ENCODE data around the gene LUZP1.

LUZP1 gene

DNA sequence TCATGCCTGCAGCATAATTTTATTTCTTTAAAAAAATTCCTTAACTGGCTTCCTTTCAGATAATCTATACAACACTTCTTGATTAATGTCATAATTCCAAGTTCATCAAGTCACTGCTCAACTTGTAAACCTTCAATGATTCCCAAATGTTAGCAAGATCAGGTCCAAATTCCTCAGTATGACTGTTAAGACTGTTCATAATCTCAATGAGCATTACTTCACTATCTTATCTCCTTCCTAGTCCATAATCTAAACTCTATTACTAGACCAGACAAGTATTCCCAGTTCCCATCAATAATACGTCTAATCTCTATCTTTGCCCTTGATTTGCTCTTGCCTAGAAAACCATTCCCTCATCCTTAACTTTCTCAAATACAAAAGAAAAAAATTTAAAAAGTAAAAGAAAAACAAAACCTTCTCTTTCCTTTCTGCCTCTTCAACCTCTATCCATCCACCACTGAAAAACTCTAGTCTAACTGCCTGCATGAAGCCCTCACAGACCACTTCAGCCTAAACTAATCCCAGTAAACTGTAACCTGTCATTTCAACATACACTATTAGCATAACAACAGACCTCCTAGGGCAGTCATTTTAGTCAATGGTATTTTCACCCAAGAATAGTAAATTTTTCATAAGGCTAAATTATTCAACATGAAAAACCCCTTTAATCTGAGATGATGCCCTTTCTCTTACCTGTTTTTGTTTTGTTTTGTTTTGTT, 15.5 kb downstream of the LUZP1 start:
- no peak for DNase-seq
- TF ChIP-seq GATA1 (IDR thresholded peaks at IDR 0.05; ENCODE audit: low read depth, low read length): no peak
- no peak for TF ChIP-seq POLR2A (IDR thresholded peaks at IDR 0.05; ENCODE audit: low read length)

DNA sequence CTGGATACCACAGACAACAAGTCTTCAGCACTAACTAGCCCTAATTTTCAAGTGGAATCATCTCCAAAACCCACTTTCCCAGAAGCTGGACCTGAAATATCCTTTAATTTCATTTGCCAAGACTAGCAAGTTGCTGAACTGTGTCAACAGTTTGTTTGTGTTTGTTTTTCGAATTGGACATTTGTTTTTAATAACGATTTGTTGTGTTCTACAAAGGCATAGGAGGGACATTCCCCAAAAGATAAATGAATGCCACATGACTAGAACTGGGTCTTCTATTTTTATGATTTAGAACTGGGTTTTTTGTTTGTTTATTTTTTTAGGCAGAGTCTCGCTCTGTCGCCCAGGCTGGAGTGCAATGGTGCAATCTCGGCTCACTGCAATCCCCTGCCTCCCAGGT, 17.9 kb downstream of the LUZP1 start:
- TF ChIP-seq POLR2A (IDR thresholded peaks at IDR 0.05; ENCODE audit: low read length) (no peak), GATA1 (IDR thresholded peaks at IDR 0.05; ENCODE audit: low read depth, low read length) (no peak)
- no peak for DNase-seq

DNA sequence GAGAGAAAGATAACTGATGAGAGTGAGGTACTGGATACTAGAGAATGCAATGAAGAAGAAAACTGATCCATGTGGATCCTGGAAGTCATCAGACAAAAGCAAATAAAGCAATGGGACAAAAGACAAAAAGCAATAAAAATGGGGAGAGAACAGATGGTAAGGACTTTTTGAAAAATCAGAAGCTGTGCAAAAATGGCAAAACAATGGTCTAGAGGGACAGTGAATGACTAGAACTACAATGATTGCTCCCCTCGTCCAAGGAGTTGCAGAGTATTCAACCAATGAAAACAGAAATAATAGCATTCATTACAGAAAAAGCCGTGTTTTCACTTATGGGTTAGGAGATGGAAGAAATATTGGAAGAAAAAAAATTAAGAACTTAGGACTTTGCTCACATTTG, 18.5 kb downstream of the LUZP1 start:
- TF ChIP-seq GATA1 (IDR thresholded peaks at IDR 0.05; ENCODE audit: low read depth, low read length) (no peak), POLR2A (IDR thresholded peaks at IDR 0.05; ENCODE audit: low read length) (no peak)
- no peak for DNase-seq

DNA sequence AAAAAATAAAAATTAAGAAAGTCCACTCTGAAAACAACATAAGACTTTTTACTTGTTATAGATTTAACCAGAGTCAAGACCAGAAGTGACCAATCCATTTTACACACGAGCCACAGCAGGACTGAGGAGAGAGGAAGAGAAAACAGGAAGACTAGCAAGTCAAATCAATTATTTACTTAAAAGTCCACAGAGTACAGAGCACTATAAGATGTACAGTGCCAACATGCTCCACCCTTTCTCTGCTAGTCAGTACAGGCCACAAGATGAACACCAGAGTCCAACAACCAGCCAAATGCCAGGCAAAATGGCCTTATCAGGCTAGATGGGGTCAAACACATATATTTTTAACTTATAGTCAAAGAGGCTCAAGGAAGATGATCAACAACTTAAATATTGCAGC, 19.5 kb downstream of the LUZP1 start:
- no peak for TF ChIP-seq GATA1 (IDR thresholded peaks at IDR 0.05; ENCODE audit: low read depth, low read length)
- TF ChIP-seq POLR2A (IDR thresholded peaks at IDR 0.05; ENCODE audit: low read length): no peak
- DNase-seq: no peak

DNA sequence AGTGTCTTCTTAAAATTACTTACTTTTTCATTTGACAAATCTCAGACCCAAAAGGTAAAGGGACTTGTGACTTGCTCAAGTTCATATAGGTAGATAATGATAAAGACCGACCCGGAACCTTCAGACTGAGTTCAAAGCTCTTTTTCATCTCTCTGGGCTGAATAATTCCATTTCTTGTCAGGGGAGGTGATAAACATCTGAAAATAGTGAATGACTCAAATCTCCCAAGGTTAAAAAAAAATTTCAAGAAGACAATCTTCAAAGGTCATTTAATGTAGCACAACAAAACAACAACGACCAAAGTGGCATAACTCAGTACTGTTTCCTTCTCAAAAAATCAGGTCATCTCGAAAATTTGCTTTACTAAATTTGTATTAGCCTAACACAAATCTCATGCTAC, 20.6 kb downstream of the LUZP1 start:
- DNase-seq: no peak
- TF ChIP-seq GATA1 (IDR thresholded peaks at IDR 0.05; ENCODE audit: low read depth, low read length): no peak

DNA sequence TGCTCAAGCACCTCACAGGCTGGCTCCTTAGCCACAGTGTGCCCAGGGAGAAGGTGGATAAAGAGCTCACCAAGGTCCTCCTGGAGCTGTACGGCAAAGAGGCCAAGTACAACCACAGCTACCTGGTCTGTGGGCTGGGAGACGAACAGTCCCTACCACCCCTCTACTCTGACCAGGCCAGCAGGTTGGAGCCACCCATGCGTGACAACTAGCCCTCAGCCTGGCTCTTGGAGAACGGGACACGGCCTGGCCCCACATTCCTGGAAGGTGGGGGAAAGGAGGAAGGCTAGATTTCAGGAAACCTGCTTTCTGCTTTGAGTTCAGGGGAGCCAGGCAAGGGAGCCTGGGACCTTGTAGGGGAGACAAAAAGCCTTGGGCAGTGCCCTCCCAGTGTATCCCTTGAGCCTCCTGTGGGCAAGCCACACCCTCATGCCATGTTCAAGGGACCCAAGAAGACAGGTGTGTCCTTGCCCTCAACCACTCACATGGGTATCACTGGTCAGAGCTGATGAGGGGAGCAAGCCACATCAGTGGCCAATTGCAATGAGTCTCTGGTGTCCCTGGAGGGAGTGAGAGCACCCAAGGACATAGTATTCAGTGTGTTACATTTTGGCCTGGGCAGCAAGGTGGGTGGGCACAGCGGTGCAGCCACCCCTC, 27.6 kb downstream of the LUZP1 start:
- TF ChIP-seq GATA1 (IDR thresholded peaks at IDR 0.05; ENCODE audit: low read depth, low read length) (no peak), POLR2A (IDR thresholded peaks at IDR 0.05; ENCODE audit: low read length) (no peak)

DNA sequence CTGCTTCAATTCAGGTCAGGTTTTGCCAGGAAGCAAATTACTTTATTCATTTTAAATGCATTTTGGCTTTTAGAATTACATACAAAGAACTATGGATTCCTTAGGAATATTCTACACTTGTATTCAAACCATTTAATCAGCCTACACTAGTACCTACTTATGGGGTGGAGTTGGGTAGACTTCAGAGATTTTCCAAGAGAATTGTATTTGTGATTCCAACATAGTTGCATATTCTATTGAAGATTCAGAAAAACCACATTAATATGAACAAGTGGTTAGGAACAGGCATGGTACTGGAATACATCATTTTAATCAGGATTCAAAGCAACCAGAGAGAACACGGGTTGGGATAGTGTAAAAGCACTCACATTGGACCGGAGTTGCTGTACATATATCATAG, 33.4 kb downstream of the LUZP1 start:
- DNase-seq: no peak
- TF ChIP-seq POLR2A (IDR thresholded peaks at IDR 0.05; ENCODE audit: low read length) (no peak), GATA1 (IDR thresholded peaks at IDR 0.05; ENCODE audit: low read depth, low read length) (no peak)

More for the DNA sequence above, 27.6 kb downstream of the LUZP1 start:
- DNase-seq: no peak

DNA sequence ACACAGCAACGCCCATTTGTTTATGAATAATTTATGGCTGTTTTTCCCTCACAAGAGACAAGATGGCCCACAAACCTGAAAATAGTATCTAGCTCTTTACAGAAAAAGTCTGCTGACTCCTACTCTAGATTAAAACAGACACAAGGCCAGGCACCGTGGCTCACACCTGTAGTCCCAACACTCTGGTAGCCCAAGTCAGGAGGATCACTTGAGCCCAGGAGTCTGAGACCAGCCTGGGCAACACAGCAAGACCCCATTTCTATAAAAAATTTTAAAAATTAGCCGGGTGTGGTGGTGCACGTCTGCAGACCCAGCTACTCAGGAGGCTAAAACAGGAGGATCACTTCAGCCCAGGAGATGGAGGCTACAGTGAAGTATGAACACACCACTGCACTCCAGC, 34.6 kb downstream of the LUZP1 start:
- TF ChIP-seq GATA1 (IDR thresholded peaks at IDR 0.05; ENCODE audit: low read depth, low read length) (no peak), POLR2A (IDR thresholded peaks at IDR 0.05; ENCODE audit: low read length) (no peak)
- DNase-seq: no peak

DNA sequence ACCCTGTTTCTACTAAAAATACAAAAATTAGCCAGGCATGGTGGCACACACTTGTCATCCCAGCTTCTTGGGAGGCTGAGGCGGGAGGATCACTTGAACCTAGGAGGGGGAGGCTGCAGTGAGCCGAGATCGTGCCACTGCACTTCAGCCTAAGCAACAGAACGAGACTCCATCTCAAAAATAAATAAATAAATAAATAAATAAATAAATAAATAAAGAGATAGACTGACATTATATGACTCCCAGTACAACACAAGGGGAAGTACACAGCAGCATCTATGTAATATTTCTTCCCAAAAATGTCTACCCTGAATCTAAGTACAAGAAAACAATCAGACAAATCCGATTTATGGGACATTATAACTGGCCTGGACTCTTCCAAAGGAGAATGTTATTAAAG, 35.1 kb downstream of the LUZP1 start:
- no peak for DNase-seq
- TF ChIP-seq POLR2A (IDR thresholded peaks at IDR 0.05; ENCODE audit: low read length) (no peak), GATA1 (IDR thresholded peaks at IDR 0.05; ENCODE audit: low read depth, low read length) (no peak)

DNA sequence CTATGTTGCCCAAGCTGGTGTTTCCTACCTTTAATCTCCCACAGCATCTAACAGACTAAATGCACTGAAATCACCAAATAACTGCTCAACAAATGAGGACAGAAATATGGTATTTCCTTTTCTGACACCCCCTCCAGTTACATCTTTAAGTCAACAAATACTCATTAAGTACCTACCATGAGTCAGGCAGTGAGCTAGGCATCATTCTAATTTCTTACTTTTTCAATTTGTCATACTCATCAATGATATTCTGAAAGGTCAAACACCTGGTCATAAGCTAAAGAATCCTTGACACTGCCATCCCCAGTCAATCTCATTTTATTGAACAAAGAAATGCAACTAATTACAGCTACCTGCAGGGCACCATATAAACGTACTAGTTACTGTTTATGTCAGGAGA, 36.6 kb downstream of the LUZP1 start:
- DNase-seq: no peak
- no peak for TF ChIP-seq POLR2A (IDR thresholded peaks at IDR 0.05; ENCODE audit: low read length)
- TF ChIP-seq GATA1 (IDR thresholded peaks at IDR 0.05; ENCODE audit: low read depth, low read length): no peak

DNA sequence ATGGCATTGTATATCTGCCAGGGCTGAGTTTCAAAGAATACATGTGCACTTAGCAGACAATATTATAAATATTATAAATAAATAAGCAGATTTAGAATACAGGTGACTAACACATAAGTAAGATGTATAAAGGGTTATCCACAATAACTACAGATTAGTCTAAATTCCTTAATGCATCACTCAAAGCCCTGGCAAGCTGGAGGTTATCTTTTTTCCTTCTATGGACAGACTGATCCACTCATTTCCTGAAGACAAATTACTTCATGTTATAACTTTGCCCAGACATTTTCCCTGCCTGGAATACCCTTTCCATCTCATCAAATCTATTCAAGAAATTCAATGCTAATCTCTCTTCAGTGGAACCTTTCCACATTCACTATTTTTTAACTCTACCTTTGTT, 38.8 kb downstream of the LUZP1 start:
- no peak for DNase-seq
- TF ChIP-seq GATA1 (IDR thresholded peaks at IDR 0.05; ENCODE audit: low read depth, low read length) (no peak), POLR2A (IDR thresholded peaks at IDR 0.05; ENCODE audit: low read length) (no peak)

DNA sequence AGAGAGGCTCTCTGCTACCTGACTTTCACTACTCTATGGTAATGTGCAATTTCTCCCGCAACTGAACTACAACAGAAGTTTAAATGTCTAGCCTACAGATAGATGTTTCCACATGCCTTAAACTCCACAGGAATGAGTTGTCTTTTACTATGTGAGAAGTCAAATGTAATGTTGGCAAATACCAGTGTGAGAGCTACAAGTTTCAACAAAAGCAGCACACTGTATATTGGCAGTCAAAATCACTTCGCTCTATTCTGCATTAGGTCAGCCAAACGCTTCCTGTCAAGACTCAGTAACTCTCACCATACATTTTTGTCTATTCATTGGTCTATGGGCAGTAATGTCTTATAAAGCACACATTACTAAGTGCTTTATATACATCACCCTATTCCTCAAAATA, 41.9 kb downstream of the LUZP1 start:
- no peak for DNase-seq
- no peak for TF ChIP-seq POLR2A (IDR thresholded peaks at IDR 0.05; ENCODE audit: low read length)
- no peak for TF ChIP-seq GATA1 (IDR thresholded peaks at IDR 0.05; ENCODE audit: low read depth, low read length)

DNA sequence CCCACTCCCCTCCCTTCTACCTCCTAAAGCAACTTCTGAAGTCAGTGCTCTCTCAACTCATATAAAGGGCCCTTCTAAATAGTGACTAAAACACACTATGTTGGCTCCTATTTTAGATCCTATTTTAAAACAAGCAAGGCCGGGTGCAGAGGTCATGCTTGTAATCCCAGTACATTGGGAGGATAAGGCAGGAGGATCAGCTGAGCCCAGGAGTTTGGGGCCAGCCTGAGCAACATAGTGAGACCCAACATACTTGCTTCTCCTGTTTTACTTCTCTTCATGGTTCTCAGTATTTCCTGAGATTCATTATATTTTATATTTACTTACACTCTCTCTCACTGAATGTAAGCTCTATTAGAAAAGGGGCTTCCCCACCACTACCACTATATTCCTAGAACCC, 42.5 kb downstream of the LUZP1 start:
- no peak for DNase-seq
- TF ChIP-seq GATA1 (IDR thresholded peaks at IDR 0.05; ENCODE audit: low read depth, low read length) (no peak), POLR2A (IDR thresholded peaks at IDR 0.05; ENCODE audit: low read length) (no peak)

DNA sequence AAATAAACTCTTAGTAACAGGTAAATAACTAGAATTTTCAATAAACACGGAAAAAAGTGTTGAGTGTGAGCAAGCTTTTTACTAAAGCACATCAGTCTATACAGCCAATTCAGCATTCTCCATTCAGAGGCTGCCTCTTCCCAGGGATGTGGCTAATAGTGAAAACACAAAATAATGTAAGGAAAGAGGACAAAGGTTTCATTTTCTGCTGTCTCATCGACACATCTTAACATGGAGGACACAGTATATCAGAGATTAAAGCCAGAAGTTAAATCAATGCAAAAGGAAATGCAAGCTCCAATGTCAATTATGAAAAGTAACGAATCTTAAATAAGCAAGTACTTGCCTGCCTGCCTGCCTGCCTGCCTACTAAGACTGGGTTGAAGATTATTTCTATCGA, 43.2 kb downstream of the LUZP1 start:
- no peak for DNase-seq
- no peak for TF ChIP-seq GATA1 (IDR thresholded peaks at IDR 0.05; ENCODE audit: low read depth, low read length)
- TF ChIP-seq POLR2A (IDR thresholded peaks at IDR 0.05; ENCODE audit: low read length): no peak

Data from erythroblast (primary cell).